ENCODE measurements around the gene MYBBP1A. TPM values are rescaled to one million over a fixed set of nuclear protein-coding genes. Genes with fewer than 3 reads are reported as not detected.

The MYBBP1A gene
- total and polyA plus RNA-seq, 2 experiments from 2014 or later: 70.7 to 213 TPM

DNA sequence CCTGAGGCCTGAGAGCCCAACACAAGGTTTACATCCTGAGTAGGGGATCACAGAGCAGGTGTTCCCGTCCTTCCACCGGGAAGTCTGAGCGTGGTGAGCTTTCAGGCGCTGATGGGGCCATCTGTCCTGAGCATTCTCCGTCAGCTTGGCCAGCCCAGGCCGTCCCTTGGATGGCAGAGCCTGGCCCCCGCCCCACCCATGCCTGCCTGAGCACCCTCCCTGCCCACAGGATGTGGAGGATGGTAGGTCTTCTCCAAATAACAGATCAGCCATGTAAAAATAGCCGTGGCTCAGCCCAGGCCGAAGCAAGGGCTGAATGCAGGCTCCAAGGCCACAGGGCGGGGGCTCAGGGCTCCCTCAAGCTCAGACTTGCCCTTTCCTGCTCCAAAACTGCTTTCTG lies 36.3 kb downstream of the MYBBP1A start:
- no peak overlapping the region for H3K4me3 Mint-ChIP-seq
- H3K27me3 Mint-ChIP-seq (ENCODE audit: insufficient read depth, low read depth, poor library complexity): peaks cover 32% of the 10 kb centered on the region
- H3K36me3 Mint-ChIP-seq (ENCODE audit: low read depth): no peaks in the 10 kb centered on the region; the same call in 2 of the 3 replicates
- H3K27me3 ChIP-seq (ENCODE audit: insufficient read depth): peaks cover 15% of the 10 kb centered on the region; the same call in 1 of the 2 replicates
- no peaks in the 10 kb centered on the region for H3F3A ChIP-seq (replicated peaks; ENCODE audit: low read depth)
- no peaks in the 10 kb centered on the region for H3K9me2 ChIP-seq (ENCODE audit: insufficient read depth)
- H3K79me2 ChIP-seq (replicated peaks; ENCODE audit: insufficient read depth): no peaks in the 10 kb centered on the region
- no peak for DNase-seq (ENCODE audit: low spot score)
- TF ChIP-seq CREB1 (CRISPR knock-in tag; IDR thresholded peaks at IDR 0.05; ENCODE audit: low read depth): no peak
- TF ChIP-seq, protein P1, sequence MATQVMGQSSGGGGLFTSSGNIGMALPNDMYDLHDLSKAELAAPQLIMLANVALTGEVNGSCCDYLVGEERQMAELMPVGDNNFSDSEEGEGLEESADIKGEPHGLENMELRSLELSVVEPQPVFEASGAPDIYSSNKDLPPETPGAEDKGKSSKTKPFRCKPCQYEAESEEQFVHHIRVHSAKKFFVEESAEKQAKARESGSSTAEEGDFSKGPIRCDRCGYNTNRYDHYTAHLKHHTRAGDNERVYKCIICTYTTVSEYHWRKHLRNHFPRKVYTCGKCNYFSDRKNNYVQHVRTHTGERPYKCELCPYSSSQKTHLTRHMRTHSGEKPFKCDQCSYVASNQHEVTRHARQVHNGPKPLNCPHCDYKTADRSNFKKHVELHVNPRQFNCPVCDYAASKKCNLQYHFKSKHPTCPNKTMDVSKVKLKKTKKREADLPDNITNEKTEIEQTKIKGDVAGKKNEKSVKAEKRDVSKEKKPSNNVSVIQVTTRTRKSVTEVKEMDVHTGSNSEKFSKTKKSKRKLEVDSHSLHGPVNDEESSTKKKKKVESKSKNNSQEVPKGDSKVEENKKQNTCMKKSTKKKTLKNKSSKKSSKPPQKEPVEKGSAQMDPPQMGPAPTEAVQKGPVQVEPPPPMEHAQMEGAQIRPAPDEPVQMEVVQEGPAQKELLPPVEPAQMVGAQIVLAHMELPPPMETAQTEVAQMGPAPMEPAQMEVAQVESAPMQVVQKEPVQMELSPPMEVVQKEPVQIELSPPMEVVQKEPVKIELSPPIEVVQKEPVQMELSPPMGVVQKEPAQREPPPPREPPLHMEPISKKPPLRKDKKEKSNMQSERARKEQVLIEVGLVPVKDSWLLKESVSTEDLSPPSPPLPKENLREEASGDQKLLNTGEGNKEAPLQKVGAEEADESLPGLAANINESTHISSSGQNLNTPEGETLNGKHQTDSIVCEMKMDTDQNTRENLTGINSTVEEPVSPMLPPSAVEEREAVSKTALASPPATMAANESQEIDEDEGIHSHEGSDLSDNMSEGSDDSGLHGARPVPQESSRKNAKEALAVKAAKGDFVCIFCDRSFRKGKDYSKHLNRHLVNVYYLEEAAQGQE (IDR thresholded peaks at IDR 0.05; ENCODE audit: unreplicated experiment): no peak
- no peak for TF ChIP-seq EZH2phosphoT487 (IDR thresholded peaks at IDR 0.05; ENCODE audit: unreplicated experiment)
- no peak for TF ChIP-seq EZH2 (IDR thresholded peaks at IDR 0.05; ENCODE audit: low read depth, unreplicated experiment)
- TF ChIP-seq STAT1 (IDR thresholded peaks at IDR 0.05; ENCODE audit: unreplicated experiment): no peak
- TF ChIP-seq ZNF331 (CRISPR knock-in tag; IDR thresholded peaks at IDR 0.05; ENCODE audit: low read depth): no peak
- TF ChIP-seq, protein P2, sequence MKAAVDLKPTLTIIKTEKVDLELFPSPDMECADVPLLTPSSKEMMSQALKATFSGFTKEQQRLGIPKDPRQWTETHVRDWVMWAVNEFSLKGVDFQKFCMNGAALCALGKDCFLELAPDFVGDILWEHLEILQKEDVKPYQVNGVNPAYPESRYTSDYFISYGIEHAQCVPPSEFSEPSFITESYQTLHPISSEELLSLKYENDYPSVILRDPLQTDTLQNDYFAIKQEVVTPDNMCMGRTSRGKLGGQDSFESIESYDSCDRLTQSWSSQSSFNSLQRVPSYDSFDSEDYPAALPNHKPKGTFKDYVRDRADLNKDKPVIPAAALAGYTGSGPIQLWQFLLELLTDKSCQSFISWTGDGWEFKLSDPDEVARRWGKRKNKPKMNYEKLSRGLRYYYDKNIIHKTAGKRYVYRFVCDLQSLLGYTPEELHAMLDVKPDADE (IDR thresholded peaks at IDR 0.05): no peak
- TF ChIP-seq NANOG (IDR thresholded peaks at IDR 0.05; ENCODE audit: borderline replicate concordance): no peak
- TF ChIP-seq, protein P3, sequence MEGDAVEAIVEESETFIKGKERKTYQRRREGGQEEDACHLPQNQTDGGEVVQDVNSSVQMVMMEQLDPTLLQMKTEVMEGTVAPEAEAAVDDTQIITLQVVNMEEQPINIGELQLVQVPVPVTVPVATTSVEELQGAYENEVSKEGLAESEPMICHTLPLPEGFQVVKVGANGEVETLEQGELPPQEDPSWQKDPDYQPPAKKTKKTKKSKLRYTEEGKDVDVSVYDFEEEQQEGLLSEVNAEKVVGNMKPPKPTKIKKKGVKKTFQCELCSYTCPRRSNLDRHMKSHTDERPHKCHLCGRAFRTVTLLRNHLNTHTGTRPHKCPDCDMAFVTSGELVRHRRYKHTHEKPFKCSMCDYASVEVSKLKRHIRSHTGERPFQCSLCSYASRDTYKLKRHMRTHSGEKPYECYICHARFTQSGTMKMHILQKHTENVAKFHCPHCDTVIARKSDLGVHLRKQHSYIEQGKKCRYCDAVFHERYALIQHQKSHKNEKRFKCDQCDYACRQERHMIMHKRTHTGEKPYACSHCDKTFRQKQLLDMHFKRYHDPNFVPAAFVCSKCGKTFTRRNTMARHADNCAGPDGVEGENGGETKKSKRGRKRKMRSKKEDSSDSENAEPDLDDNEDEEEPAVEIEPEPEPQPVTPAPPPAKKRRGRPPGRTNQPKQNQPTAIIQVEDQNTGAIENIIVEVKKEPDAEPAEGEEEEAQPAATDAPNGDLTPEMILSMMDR (conservative IDR thresholded peaks at IDR 0.05; ENCODE audit: low read depth in 2 of 2): no peak
- TF ChIP-seq, protein P4, sequence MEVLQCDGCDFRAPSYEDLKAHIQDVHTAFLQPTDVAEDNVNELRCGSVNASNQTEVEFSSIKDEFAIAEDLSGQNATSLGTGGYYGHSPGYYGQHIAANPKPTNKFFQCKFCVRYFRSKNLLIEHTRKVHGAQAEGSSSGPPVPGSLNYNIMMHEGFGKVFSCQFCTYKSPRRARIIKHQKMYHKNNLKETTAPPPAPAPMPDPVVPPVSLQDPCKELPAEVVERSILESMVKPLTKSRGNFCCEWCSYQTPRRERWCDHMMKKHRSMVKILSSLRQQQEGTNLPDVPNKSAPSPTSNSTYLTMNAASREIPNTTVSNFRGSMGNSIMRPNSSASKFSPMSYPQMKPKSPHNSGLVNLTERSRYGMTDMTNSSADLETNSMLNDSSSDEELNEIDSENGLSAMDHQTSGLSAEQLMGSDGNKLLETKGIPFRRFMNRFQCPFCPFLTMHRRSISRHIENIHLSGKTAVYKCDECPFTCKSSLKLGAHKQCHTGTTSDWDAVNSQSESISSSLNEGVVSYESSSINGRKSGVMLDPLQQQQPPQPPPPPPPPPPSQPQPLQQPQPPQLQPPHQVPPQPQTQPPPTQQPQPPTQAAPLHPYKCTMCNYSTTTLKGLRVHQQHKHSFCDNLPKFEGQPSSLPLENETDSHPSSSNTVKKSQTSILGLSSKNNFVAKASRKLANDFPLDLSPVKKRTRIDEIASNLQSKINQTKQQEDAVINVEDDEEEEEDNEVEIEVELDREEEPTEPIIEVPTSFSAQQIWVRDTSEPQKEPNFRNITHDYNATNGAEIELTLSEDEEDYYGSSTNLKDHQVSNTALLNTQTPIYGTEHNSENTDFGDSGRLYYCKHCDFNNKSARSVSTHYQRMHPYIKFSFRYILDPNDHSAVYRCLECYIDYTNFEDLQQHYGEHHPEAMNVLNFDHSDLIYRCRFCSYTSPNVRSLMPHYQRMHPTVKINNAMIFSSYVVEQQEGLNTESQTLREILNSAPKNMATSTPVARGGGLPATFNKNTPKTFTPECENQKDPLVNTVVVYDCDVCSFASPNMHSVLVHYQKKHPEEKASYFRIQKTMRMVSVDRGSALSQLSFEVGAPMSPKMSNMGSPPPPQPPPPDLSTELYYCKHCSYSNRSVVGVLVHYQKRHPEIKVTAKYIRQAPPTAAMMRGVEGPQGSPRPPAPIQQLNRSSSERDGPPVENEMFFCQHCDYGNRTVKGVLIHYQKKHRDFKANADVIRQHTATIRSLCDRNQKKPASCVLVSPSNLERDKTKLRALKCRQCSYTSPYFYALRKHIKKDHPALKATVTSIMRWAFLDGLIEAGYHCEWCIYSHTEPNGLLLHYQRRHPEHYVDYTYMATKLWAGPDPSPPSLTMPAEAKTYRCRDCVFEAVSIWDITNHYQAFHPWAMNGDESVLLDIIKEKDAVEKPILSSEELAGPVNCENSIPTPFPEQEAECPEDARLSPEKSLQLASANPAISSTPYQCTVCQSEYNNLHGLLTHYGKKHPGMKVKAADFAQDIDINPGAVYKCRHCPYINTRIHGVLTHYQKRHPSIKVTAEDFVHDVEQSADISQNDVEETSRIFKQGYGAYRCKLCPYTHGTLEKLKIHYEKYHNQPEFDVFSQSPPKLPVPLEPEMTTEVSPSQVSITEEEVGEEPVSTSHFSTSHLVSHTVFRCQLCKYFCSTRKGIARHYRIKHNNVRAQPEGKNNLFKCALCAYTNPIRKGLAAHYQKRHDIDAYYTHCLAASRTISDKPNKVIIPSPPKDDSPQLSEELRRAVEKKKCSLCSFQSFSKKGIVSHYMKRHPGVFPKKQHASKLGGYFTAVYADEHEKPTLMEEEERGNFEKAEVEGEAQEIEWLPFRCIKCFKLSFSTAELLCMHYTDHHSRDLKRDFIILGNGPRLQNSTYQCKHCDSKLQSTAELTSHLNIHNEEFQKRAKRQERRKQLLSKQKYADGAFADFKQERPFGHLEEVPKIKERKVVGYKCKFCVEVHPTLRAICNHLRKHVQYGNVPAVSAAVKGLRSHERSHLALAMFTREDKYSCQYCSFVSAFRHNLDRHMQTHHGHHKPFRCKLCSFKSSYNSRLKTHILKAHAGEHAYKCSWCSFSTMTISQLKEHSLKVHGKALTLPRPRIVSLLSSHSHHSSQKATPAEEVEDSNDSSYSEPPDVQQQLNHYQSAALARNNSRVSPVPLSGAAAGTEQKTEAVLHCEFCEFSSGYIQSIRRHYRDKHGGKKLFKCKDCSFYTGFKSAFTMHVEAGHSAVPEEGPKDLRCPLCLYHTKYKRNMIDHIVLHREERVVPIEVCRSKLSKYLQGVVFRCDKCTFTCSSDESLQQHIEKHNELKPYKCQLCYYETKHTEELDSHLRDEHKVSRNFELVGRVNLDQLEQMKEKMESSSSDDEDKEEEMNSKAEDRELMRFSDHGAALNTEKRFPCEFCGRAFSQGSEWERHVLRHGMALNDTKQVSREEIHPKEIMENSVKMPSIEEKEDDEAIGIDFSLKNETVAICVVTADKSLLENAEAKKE (CRISPR knock-in tag; IDR thresholded peaks at IDR 0.05): no peak
- TF ChIP-seq ZNF114 (CRISPR knock-in tag; IDR thresholded peaks at IDR 0.05): no peak
- no peak for TF ChIP-seq JUNB (IDR thresholded peaks at IDR 0.05; ENCODE audit: unreplicated experiment)
- no peak for TF ChIP-seq POLR2AphosphoS5 (IDR thresholded peaks at IDR 0.05; ENCODE audit: low read depth)
- H3K4me1 ChIP-seq (ENCODE audit: insufficient read depth): no peaks in the 10 kb centered on the region
- no peak overlapping the region for H3K27ac Mint-ChIP-seq
- H3K36me3 ChIP-seq (ENCODE audit: insufficient read depth): no peaks in the 10 kb centered on the region
- no peak overlapping the region for H3K27ac ChIP-seq (ENCODE audit: low read depth)
- H3K9me3 Mint-ChIP-seq: no peaks in the 10 kb centered on the region
- H2AFZ ChIP-seq: no peak overlapping the region
- H3K4me3 ChIP-seq: no peak overlapping the region
- H3K4me1 Mint-ChIP-seq: peaks cover 7% of the 10 kb centered on the region
- H3K4me2 ChIP-seq: no peak overlapping the region
- H4K20me1 ChIP-seq (replicated peaks; ENCODE audit: insufficient read depth): no peaks in the 10 kb centered on the region
- no peak for ATAC-seq
